Rectal smooth muscle tissue (tissue), 1 donor: ENCODE data around the gene SRGAP1.

ENCODE experiments used
- H3K27ac ChIP-seq: one replicate; pipeline ENCODE4 v1.7.0; 2013; ENCODE audit warnings: low read depth, low read length, inconsistent platforms
- H3K27me3 ChIP-seq: one replicate; pipeline ENCODE4 v1.7.0; 2013; ENCODE audit warnings: low read length; ENCODE audit not compliant: control insufficient read depth, insufficient read depth
- H3K36me3 ChIP-seq: one replicate; pipeline ENCODE4 v1.7.0; 2013; ENCODE audit warnings: low read length; ENCODE audit not compliant: control insufficient read depth, insufficient read depth
- H3K4me1 ChIP-seq: one replicate; pipeline ENCODE4 v1.7.0; 2013; ENCODE audit warnings: low read length; ENCODE audit not compliant: control insufficient read depth, insufficient read depth
- H3K4me3 ChIP-seq: one replicate; pipeline ENCODE4 v1.7.0; 2013; ENCODE audit warnings: low read length
- H3K9ac ChIP-seq: one replicate; pipeline ENCODE4 v1.7.0; 2013; ENCODE audit warnings: low read length

The SRGAP1 gene

GRCh38 chr12:63904653-63905052 lies 60.2 kb downstream of the SRGAP1 start:
- Histone ChIP-seq H3K4me1 (peaks cover 3% of the 10 kb centered on the region), H3K27ac (no peak overlapping the region), H3K27me3 (no peaks in the 10 kb centered on the region), H3K4me3 (no peak overlapping the region), H3K9ac (no peak overlapping the region), H3K36me3 (no peaks in the 10 kb centered on the region)

DNA sequence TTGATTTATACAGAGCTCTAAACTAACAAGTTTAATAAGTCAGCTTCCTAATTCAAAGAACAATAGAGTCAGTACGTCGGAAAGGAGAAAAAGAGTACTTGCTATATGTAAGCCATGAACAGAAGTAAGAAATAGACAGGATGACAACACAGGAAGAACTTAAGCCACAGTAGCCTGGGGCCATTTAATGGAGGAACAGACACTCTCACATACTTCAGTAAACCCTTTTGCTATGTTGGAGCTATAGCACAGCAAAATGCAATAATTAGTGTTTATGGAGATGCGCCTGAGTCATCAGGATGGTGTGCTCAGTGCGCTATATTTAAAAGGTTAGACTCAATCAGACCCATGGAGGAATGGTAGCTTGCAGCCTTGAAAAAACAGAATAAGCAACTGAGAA lies 61.0 kb downstream of the SRGAP1 start:
- no peak overlapping the region for H3K9ac ChIP-seq
- no peak overlapping the region for H3K27ac ChIP-seq
- peaks cover 3% of the 10 kb centered on the region for H3K4me1 ChIP-seq
- no peak overlapping the region for H3K4me3 ChIP-seq
- no peaks in the 10 kb centered on the region for H3K27me3 ChIP-seq
- H3K36me3 ChIP-seq: no peaks in the 10 kb centered on the region

DNA sequence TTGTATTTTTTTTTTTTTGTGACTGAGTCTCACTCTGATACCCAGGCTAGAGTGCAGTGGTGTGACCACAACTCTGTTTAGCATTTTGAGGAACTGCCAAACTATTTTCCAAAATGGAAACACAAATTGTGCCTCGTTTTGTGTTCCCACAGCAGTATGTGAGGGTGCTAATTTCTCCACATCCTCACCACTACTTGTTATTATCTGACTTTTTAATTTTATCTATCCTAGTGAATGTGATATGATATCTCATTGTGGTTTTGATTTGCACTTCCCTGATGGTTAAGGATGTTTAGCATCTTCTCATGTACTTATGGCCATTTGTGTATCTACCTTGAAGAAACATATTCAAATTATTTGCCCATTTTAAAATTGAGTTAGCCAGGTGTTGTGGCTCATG lies 62.4 kb downstream of the SRGAP1 start:
- H3K36me3 ChIP-seq: no peaks in the 10 kb centered on the region
- no peaks in the 10 kb centered on the region for H3K27me3 ChIP-seq
- H3K4me1 ChIP-seq: peaks cover 3% of the 10 kb centered on the region
- no peak overlapping the region for H3K27ac ChIP-seq
- no peak overlapping the region for H3K9ac ChIP-seq
- no peak overlapping the region for H3K4me3 ChIP-seq

GRCh38 chr12:63907561-63907960 lies 63.1 kb downstream of the SRGAP1 start:
- Histone ChIP-seq H3K27me3 (no peaks in the 10 kb centered on the region), H3K36me3 (no peaks in the 10 kb centered on the region), H3K4me3 (no peak overlapping the region), H3K9ac (no peak overlapping the region), H3K4me1 (no peaks in the 10 kb centered on the region), H3K27ac (no peak overlapping the region)

- H3K4me1 ChIP-seq: no peaks in the 10 kb centered on the region
- H3K27ac ChIP-seq: no peak overlapping the region
Measured at GRCh38 chr12:63909746-63910145, 65.2 kb downstream of the SRGAP1 start.

GRCh38 chr12:63911341-63911740 lies 66.8 kb downstream of the SRGAP1 start:
- Histone ChIP-seq H3K27me3 (no peaks in the 10 kb centered on the region), H3K27ac (no peak overlapping the region), H3K4me1 (peaks cover 10% of the 10 kb centered on the region), H3K4me3 (no peak overlapping the region), H3K36me3 (no peaks in the 10 kb centered on the region), H3K9ac (no peak overlapping the region)

More at GRCh38 chr12:63909746-63910145, 65.2 kb downstream of the SRGAP1 start:
- Histone ChIP-seq H3K9ac (no peak overlapping the region), H3K4me3 (no peak overlapping the region), H3K36me3 (no peaks in the 10 kb centered on the region), H3K27me3 (no peaks in the 10 kb centered on the region)

GRCh38 chr12:63912651-63913050 lies 68.2 kb downstream of the SRGAP1 start:
- no peaks in the 10 kb centered on the region for H3K36me3 ChIP-seq
- H3K4me3 ChIP-seq: no peak overlapping the region
- H3K27ac ChIP-seq: no peak overlapping the region
- H3K27me3 ChIP-seq: no peaks in the 10 kb centered on the region
- peaks cover 14% of the 10 kb centered on the region for H3K4me1 ChIP-seq
- H3K9ac ChIP-seq: no peak overlapping the region

GRCh38 chr12:63913929-63914328 lies 69.4 kb downstream of the SRGAP1 start:
- H3K27me3 ChIP-seq: no peaks in the 10 kb centered on the region
- no peak overlapping the region for H3K4me3 ChIP-seq
- no peak overlapping the region for H3K27ac ChIP-seq
- H3K4me1 ChIP-seq: peaks cover 14% of the 10 kb centered on the region
- no peaks in the 10 kb centered on the region for H3K36me3 ChIP-seq
- H3K9ac ChIP-seq: no peak overlapping the region

GRCh38 chr12:63915105-63915800 lies 70.8 kb downstream of the SRGAP1 start:
- Histone ChIP-seq H3K27ac (no peak overlapping the region), H3K4me3 (no peak overlapping the region), H3K9ac (no peak overlapping the region), H3K4me1 (peaks cover 14% of the 10 kb centered on the region), H3K36me3 (no peaks in the 10 kb centered on the region), H3K27me3 (no peaks in the 10 kb centered on the region)

- H3K9ac ChIP-seq: no peak overlapping the region
- H3K36me3 ChIP-seq: no peaks in the 10 kb centered on the region
- H3K27ac ChIP-seq: no peak overlapping the region
- peaks cover 14% of the 10 kb centered on the region for H3K4me1 ChIP-seq
- H3K4me3 ChIP-seq: no peak overlapping the region
- no peaks in the 10 kb centered on the region for H3K27me3 ChIP-seq
Measured at GRCh38 chr12:63916561-63917476, 72.3 kb downstream of the SRGAP1 start.

GRCh38 chr12:63917477-63917862 lies 73.0 kb downstream of the SRGAP1 start:
- Histone ChIP-seq H3K27ac (no peak overlapping the region), H3K27me3 (no peaks in the 10 kb centered on the region), H3K4me1 (peaks cover 14% of the 10 kb centered on the region), H3K9ac (no peak overlapping the region), H3K4me3 (no peak overlapping the region), H3K36me3 (no peaks in the 10 kb centered on the region)

DNA sequence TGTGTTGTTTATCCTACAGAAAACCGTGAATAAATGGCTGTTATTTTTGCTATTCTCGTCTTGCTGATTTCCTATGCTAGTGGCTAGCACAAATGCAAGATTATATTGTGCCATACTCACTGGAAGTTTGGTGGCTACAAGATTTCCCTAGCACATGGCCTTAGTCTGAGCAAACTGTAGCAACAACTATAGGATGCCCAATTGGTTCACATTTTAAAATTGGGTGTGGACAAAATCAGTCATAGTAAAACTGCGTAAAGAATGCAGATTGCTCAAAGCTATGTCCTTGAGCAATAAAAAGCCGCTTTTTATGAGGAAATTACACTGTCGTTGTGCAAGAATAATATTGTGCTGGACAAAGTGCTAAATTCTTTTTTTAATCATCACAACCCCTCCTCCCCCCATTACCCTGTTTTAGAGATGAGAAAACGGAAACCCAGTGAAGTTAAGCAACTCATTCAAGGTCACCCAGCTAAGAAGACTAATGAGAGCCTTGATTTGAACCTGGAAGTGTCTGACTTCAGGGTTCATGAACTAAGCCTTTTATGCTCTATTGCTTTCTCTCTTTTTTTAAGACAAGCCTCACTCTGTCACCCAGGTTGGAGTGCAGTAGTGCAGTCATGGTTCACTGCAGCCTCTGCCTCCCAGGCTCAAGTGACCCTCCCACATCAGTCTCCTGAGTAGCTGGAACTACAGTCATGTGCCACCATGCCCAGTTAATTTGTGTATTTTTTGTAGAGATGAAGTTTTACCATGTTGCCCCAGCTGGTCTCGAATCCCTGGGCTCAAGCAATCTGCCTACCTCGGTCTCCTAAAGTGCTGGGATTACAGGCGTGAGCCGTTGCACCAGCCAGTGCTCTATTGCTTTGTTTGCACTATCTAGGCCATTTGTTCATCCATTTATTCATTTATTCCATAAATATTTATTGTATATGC lies 73.6 kb downstream of the SRGAP1 start:
- Histone ChIP-seq H3K4me3 (no peak overlapping the region), H3K27ac (no peak overlapping the region), H3K36me3 (no peaks in the 10 kb centered on the region), H3K9ac (no peak overlapping the region), H3K4me1 (peaks cover 14% of the 10 kb centered on the region), H3K27me3 (no peaks in the 10 kb centered on the region)
